ENCODE data around the gene EPC1. TPM values are rescaled to one million over a fixed set of nuclear protein-coding genes. Genes with fewer than 3 reads are reported as not detected.

EPC1 gene
- total and polyA plus RNA-seq, 7 donors = 13.2 to 54.3 (median 42.6) TPM

DNA sequence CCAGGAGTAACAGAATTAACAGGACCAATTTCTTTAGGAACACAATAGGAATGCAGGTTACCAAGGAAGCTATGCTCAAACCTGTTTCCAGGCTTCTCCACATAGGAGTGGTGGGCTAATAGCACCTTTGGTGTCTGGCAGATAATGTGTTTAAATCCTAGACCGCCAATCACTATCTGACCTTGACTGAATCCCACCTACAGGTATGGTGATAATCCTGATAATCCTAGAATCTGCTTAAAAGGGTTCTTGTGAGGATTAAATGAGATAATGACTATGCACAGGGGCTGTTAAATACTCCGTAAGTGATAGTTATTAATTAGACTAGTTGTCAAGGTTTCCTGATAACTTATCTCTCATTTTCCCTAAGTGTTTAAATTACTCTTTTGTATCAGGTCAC lies 81.2 kb downstream of the EPC1 start:
- intact Hi-C loops (cut with DNase I) = no loop called here
- Histone ChIP-seq H3K27ac (no peak overlapping the region), H3K4me3 (no peak overlapping the region), H3K4me1 (peaks cover 0 to 15% (median 7%) of the 10 kb centered on the region in 4 donors), H3K27me3 (no peaks in the 10 kb centered on the region), H3K36me3 (peaks cover 7 to 41% (median 13%) of the 10 kb centered on the region in 4 donors), H3K9me3 (no peaks in the 10 kb centered on the region)
- DNase-seq = no peak
- 91% methylated on average over 2 of the region's 2 CpGs for WGBS, 2 donors
- TF ChIP-seq EP300 (IDR thresholded peaks at IDR 0.05) = no peak
- TF ChIP-seq, protein P1, sequence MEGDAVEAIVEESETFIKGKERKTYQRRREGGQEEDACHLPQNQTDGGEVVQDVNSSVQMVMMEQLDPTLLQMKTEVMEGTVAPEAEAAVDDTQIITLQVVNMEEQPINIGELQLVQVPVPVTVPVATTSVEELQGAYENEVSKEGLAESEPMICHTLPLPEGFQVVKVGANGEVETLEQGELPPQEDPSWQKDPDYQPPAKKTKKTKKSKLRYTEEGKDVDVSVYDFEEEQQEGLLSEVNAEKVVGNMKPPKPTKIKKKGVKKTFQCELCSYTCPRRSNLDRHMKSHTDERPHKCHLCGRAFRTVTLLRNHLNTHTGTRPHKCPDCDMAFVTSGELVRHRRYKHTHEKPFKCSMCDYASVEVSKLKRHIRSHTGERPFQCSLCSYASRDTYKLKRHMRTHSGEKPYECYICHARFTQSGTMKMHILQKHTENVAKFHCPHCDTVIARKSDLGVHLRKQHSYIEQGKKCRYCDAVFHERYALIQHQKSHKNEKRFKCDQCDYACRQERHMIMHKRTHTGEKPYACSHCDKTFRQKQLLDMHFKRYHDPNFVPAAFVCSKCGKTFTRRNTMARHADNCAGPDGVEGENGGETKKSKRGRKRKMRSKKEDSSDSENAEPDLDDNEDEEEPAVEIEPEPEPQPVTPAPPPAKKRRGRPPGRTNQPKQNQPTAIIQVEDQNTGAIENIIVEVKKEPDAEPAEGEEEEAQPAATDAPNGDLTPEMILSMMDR (IDR thresholded peaks at IDR 0.05) = no peak
- TF ChIP-seq POLR2A (IDR thresholded peaks at IDR 0.05) = no peak
- no peak for TF ChIP-seq POLR2AphosphoS5 (IDR thresholded peaks at IDR 0.05)

DNA sequence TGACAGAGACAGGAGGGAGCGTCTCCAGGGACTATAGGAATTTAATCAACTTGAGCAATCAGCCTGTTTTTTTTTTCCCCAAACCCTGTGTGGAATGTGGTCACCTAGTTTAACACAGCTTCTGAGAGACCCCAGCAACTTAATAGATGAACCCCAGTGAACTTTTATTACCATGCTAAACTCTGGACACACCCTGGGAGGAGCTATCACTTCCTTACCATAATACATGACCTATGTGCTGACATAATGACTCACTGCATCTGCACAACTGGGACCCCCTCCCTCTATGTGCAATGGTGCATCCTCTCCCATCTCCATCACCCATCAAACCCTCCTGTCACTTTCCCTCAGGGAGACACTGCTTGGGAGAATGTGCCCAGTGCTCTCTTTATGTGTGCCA lies 83.7 kb downstream of the EPC1 start:
- WGBS, 2 donors = 83 to 84% methylated on average over 1 of the region's 1 CpG
- H3K4me1 ChIP-seq = no peaks in the 10 kb centered on the region

DNA sequence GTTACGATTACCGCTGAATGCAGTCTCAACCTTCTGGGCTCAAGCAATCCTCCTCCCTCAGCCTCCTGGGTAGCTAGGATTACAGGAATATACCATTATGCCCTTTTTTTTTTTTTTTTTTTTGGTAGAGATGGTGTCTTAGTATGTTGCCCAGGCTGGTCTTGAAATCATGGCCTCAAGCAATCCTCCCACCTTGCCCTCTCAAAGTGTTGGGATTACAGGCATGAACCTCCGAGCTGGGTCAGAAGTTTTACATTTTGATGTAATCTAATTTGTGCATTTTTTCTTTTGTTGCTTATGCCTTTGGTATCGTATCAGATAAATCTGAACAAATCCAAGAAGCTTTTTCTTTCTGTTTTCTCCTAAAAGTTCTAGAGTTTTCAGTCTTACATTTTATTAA lies 87.4 kb downstream of the EPC1 start:
- H3K27me3 ChIP-seq = no peaks in the 10 kb centered on the region
- no peaks in the 10 kb centered on the region for H3K36me3 ChIP-seq
- no peak overlapping the region for H3K4me3 ChIP-seq
- TF ChIP-seq EP300 (IDR thresholded peaks at IDR 0.05) (no peak), POLR2A (IDR thresholded peaks at IDR 0.05) (no peak), POLR2AphosphoS5 (IDR thresholded peaks at IDR 0.05) (no peak)
- TF ChIP-seq, protein P1 (IDR thresholded peaks at IDR 0.05) = no peak
- intact Hi-C loops (cut with DNase I) = loop anchor here (5.0 kb wide), 1 partner anchor 188 kb away; the partner anchor contains the start of gene CCDC7
- DNase-seq = no peak
- H3K4me1 ChIP-seq = peaks cover 0 to 5% (median 2%) of the 10 kb centered on the region in 4 donors
- H3K9me3 ChIP-seq = no peaks in the 10 kb centered on the region
- 96 to 98% methylated on average over 4 of the region's 4 CpGs for WGBS, 2 donors
- no peak overlapping the region for H3K27ac ChIP-seq

More for the DNA sequence above, 83.7 kb downstream of the EPC1 start:
- Histone ChIP-seq H3K4me3 (no peak overlapping the region), H3K36me3 (peaks cover 0 to 17% (median under 1%) of the 10 kb centered on the region in 4 donors), H3K27ac (no peak overlapping the region), H3K27me3 (no peaks in the 10 kb centered on the region), H3K9me3 (no peaks in the 10 kb centered on the region)
- no peak for DNase-seq
- TF ChIP-seq POLR2AphosphoS5 (IDR thresholded peaks at IDR 0.05) (no peak), POLR2A (IDR thresholded peaks at IDR 0.05) (no peak), EP300 (IDR thresholded peaks at IDR 0.05) (no peak)
- TF ChIP-seq, protein P1 (IDR thresholded peaks at IDR 0.05) = no peak
- intact Hi-C loops (cut with DNase I) = no loop called here

DNA sequence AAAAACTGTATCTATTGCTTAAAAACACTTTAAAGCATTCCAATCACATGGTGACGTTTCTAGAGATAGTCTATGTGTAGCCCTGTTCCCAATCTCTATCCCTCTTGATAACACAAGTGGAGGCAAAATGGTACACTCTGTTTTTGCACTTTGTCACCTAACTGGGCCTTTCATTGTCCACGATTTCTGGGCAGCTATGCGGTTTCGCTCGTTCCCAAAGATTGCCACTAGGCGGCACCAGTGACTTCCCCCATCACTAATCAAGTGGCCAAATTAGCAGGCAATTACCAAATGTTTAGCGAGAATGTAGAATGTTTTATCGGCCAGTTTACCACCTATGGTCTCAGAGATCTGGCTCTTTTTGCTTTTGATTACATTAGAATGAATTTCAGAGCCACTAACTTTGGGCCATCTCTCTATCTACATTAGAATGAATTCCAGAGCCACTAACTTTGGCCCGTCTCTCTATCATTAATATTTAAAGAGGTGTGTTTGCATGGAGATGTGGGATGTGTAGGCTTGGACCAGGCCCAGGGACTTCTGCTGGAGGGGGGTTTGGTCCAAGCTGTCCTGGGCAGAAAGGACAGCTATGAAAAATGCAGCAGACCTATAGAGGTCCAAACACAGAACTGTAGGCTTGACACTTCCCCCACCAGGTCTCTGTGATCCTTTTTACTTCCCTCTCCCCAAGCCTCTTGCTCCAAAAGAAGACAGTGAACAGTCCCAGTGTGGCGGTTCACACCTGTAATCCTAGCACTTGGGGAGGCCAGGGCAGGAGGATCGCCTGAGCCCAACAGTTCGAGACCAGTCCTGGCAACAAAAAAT lies 90.1 kb downstream of the EPC1 start:
- intact Hi-C loops (cut with DNase I) = loop anchor here (1.0 to 5.0 kb wide), 3 partner anchors 90 to 190 kb away; partner anchors contain the start of genes CCDC7 and EPC1
- Histone ChIP-seq H3K27ac (no peak overlapping the region), H3K4me3 (no peak overlapping the region), H3K4me1 (peaks cover 0 to 5% (median 2%) of the 10 kb centered on the region in 4 donors), H3K27me3 (no peaks in the 10 kb centered on the region), H3K9me3 (no peaks in the 10 kb centered on the region), H3K36me3 (no peaks in the 10 kb centered on the region)
- 29 to 36% methylated on average over 12 of the region's 12 CpGs for WGBS, 2 donors
- TF ChIP-seq POLR2AphosphoS5 (IDR thresholded peaks at IDR 0.05) = no peak
- TF ChIP-seq, protein P1 (IDR thresholded peaks at IDR 0.05) = peak; percentile 55 to 90 (median 84)
- peak; percentile 74 for DNase-seq

Data from sigmoid colon (tissue), 7 donors.